HTR-8/SVneo (cell line): ENCODE results near the gene PSORS1C1.
A peak's percentile ranks its signal among the peaks of the same experiment; 100 is the strongest.

Experiments
- DNase-seq: peaks from one replicate; pipeline ENCODE4 v3.0.0; 2011; ENCODE audit warnings: low spot score, mixed read lengths; ENCODE audit not compliant: insufficient read length
- FAIRE-seq: peaks from 2 replicates; lab custom pipeline; 2011; peaks lifted over from hg19 to GRCh38; lab: Jason Lieb, UNC

The PSORS1C1 gene

GRCh38 chr6:31092769-31093505, 21.7 kb upstream of the PSORS1C1 start:
- no peak for DNase-seq
- no peak for FAIRE-seq

- DNase-seq = no peak
- FAIRE-seq = no peak
Observed at GRCh38 chr6:31094389-31094881, 20.2 kb upstream of the PSORS1C1 start.

GRCh38 chr6:31096215-31096614, 18.4 kb upstream of the PSORS1C1 start:
- no peak for FAIRE-seq

GRCh38 chr6:31096656-31097055, 17.9 kb upstream of the PSORS1C1 start:
- FAIRE-seq (no peak), DNase-seq (no peak)

More at GRCh38 chr6:31096215-31096614, 18.4 kb upstream of the PSORS1C1 start:
- no peak for DNase-seq

GRCh38 chr6:31098449-31098938, 16.1 kb upstream of the PSORS1C1 start:
- DNase-seq (no peak), FAIRE-seq (no peak)

GRCh38 chr6:31103136-31103535, 11.5 kb upstream of the PSORS1C1 start:
- FAIRE-seq (no peak), DNase-seq (no peak)

GRCh38 chr6:31107052-31107451, 7.5 kb upstream of the PSORS1C1 start:
- FAIRE-seq (no peak), DNase-seq (no peak)

- no peak for DNase-seq
- FAIRE-seq = no peak
Observed at GRCh38 chr6:31110825-31111582, 3.6 kb upstream of the PSORS1C1 start.

- no peak for DNase-seq
- FAIRE-seq = no peak
Observed at GRCh38 chr6:31111712-31112111, 2.9 kb upstream of the PSORS1C1 start.

GRCh38 chr6:31112478-31112877, 2.1 kb upstream of the PSORS1C1 start, which contains the start of gene C6orf15:
TSS of gene C6orf15 (minus strand) at chr6:31112575. CDS start at chr6:31112555, 20 bp downstream.
- DNase-seq (no peak), FAIRE-seq (no peak)

GRCh38 chr6:31113861-31114540, 599 bp upstream of the PSORS1C1 start:
- FAIRE-seq (no peak), DNase-seq (peak; percentile 32)

GRCh38 chr6:31114970-31115849, 610 bp downstream of the PSORS1C1 start:
- DNase-seq = peak; percentile 35
- no peak for FAIRE-seq

GRCh38 chr6:31115941-31116560, 1.5 kb downstream of the PSORS1C1 start:
- FAIRE-seq (peak; percentile 71), DNase-seq (no peak)

GRCh38 chr6:31116661-31117385, 2.2 kb downstream of the PSORS1C1 start:
- no peak for DNase-seq
- no peak for FAIRE-seq

GRCh38 chr6:31118178-31118577, 3.6 kb downstream of the PSORS1C1 start:
- no peak for DNase-seq
- no peak for FAIRE-seq

GRCh38 chr6:31120151-31120915, 5.7 kb downstream of the PSORS1C1 start, which contains the start of gene CDSN:
TSS of gene CDSN (minus strand) at chr6:31120446. CDS start at chr6:31120419, 27 bp downstream.
- FAIRE-seq (no peak), DNase-seq (no peak)

- DNase-seq = no peak
- no peak for FAIRE-seq
Observed at GRCh38 chr6:31121131-31121790, 6.7 kb downstream of the PSORS1C1 start.
